Brain microvascular endothelial cell (primary cell): ENCODE measurements around the gene SHISA7.
"Not testable (repeated sequence)": the region's sequence is repeated elsewhere in the genome, so short reads cannot be mapped to it uniquely, and the experiment has no call there.

Experiments used
- DNase-seq: peaks from one replicate; pipeline ENCODE4 v3.0.0-alpha.2; 2020
- H3K27ac ChIP-seq: fragments of 250-450 bp; sonication (Bioruptor Pico); 2 replicates; pipeline ENCODE4 v1.5.1; 2020; ENCODE audit warnings: mild to moderate bottlenecking, moderate library complexity
- H3K27me3 ChIP-seq: fragments of 250-450 bp; sonication (Bioruptor Pico); replicated peaks from 2 replicates; pipeline ENCODE4 v1.5.1; 2020; ENCODE audit warnings: mild to moderate bottlenecking
- H3K36me3 ChIP-seq: fragments of 250-450 bp; sonication (Bioruptor Pico); replicated peaks from 2 replicates; pipeline ENCODE4 v1.5.1; 2020; ENCODE audit warnings: mild to moderate bottlenecking
- H3K4me3 ChIP-seq: 2 replicates; pipeline ENCODE4 v1.5.1; 2011; ENCODE audit warnings: low read depth, mild to moderate bottlenecking, control low read depth, low read length, moderate library complexity
- in situ Hi-C: cut with HindIII; loops from 2 replicates; pipeline ENCODE4 v1.10.0; 2017; ENCODE audit warnings: low sequenced_read_pairs, low pct_ligation_motif_present
- TF ChIP-seq, protein P1 (sequence below): IDR thresholded peaks from 2 replicates; pipeline ENCODE4 v1.5.1; 2011; ENCODE audit warnings: low read depth, mild to moderate bottlenecking, moderate library complexity, low read length, control low read depth, inconsistent platforms; ENCODE audit errors: missing control alignments

SHISA7 gene

DNA sequence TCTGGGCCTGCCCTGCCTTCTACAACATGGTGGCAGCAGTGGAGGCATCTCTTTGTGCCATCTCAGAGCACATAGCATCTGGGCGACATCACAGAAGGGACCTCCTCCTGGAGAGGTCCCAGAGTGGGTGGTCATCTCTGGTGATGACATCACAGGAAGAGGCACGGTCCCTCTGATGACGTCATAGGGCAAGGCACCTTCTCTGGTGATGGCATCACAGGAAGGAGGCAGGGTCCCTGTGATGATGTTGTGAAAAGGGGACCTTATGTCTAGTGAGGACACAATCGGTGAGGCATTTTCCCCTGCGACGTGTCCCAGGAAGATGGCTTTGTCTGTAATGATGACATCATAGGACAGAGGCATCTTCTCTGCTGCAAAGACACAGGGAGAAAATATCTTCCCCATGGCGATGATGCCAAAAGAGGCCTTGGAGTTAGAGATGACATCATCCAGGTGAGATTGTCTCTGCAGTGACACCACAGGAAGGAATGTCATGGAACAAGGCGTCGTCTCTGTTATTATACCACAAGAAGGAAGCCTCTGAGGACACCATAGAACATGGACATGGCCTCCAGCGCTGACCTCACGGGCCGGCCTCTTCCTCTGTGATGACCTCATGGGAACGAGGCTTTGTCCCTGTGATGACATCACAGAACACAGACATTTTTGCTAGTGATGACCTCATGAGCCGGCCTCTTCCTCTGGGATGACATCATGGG lies 10.7 kb downstream of the SHISA7 start:
- TF ChIP-seq, protein P1, sequence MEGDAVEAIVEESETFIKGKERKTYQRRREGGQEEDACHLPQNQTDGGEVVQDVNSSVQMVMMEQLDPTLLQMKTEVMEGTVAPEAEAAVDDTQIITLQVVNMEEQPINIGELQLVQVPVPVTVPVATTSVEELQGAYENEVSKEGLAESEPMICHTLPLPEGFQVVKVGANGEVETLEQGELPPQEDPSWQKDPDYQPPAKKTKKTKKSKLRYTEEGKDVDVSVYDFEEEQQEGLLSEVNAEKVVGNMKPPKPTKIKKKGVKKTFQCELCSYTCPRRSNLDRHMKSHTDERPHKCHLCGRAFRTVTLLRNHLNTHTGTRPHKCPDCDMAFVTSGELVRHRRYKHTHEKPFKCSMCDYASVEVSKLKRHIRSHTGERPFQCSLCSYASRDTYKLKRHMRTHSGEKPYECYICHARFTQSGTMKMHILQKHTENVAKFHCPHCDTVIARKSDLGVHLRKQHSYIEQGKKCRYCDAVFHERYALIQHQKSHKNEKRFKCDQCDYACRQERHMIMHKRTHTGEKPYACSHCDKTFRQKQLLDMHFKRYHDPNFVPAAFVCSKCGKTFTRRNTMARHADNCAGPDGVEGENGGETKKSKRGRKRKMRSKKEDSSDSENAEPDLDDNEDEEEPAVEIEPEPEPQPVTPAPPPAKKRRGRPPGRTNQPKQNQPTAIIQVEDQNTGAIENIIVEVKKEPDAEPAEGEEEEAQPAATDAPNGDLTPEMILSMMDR = no peak
- in situ Hi-C loops = no loop called here
- Histone ChIP-seq H3K27ac (no peak overlapping the region), H3K36me3 (no peaks in the 10 kb centered on the region), H3K4me3 (no peak overlapping the region), H3K27me3 (peaks cover 12% of the 10 kb centered on the region)
- DNase-seq = no peak

DNA sequence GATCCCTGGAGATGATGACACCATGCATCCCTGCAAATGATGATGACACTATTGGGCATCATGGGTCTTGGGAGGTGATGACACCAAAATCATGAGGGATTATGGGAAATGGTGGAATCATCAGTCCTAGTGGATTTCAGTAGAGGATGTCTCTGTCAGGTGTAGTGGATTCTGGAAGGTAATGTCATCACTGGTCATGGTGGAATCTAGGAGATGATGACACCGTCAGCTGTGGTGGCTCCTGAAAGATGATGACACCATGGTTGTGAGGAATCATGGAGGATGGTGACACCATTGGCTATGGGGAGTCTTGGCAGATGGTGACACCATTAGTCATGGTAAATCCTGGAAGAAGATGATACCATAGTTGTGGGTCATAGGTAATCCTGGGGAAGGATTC lies 11.9 kb downstream of the SHISA7 start:
- Histone ChIP-seq H3K36me3 (no peaks in the 10 kb centered on the region), H3K27ac (no peak overlapping the region), H3K4me3 (no peak overlapping the region), H3K27me3 (peaks cover 12% of the 10 kb centered on the region)
- no peak for DNase-seq
- TF ChIP-seq, protein P1 = no peak
- in situ Hi-C loops = no loop called here

DNA sequence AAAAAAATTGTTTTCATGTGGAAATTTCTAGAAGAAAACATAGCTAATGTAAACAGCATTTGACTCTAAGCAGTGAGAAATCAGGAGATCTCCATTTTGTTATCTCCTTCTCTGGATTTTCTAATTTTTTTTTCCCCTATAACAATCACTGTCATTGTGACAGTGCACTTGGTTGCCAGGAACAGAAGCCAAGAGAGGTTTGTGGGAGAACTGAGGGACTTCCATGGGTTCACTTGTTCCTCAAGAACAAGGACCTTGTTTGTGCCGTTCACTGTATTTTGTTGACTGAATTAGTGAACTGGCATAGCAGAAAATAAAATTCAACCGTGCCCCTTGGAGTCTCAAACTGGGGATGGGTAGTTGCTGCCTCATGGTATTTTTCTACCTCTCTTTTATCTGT lies 17.1 kb downstream of the SHISA7 start:
- Histone ChIP-seq H3K27ac (no peak overlapping the region), H3K36me3 (no peaks in the 10 kb centered on the region), H3K27me3 (no peaks in the 10 kb centered on the region), H3K4me3 (no peak overlapping the region)
- DNase-seq = no peak
- in situ Hi-C loops = no loop called here
- TF ChIP-seq, protein P1 = no peak

DNA sequence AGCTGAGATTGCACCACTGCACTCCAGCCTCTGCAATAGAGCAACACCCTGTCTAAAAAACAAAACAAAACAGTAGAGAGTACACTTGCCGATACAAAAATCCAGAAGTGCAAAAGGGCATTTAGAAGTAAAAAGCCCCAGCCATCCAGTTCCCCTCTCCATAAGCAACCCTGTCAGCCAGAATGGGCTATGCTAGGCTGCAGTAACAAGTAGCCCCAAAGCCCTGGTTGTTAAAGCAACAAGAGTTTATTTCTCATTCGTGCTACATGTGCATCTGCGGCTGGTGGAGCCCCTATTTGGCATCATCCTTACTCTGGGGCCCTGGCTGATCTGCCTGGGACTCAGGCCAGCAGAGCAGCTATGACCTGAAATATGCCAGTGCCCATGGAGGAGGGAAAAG lies 18.6 kb downstream of the SHISA7 start:
- Histone ChIP-seq H3K4me3 (no peak overlapping the region), H3K36me3 (no peaks in the 10 kb centered on the region), H3K27me3 (no peaks in the 10 kb centered on the region), H3K27ac (no peak overlapping the region)
- no peak for DNase-seq
- in situ Hi-C loops = no loop called here
- TF ChIP-seq, protein P1 = no peak

DNA sequence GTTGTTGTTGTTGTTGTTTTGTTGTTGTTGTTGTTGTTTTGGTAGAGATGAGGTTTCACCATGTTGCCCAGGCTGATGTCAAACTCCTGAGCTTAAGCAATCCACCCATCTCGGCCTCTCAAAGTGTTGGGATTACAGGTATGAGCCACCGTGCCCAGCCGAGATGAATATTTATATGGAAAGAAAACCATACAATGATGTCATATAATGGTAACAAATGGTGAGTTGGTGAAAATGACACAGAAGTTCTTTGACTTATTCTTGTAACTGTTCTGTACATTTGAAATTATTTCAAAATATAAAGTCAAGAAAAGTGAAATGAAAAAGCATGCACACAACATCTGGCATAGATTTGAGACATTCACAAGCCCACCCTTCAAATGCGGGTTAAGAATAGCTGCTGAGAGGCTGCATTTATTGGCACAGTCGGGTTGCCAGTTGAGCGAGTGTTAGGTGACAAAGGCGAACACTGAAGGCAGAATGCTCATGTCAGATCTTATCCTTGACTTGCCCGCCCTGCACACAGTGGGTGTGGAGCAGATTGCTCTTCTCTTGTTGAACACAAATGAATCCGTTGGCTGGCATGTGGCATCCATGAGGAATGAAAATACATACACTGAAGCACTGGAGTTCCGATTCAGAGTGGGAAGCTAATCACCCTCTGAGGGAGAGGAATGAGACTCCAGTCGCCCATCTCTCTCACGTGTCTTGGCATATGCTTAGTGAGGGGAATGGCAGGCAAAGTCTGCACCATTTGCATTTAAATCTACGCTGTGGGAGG lies 19.7 kb downstream of the SHISA7 start:
- H3K4me3 ChIP-seq = no peak overlapping the region
- in situ Hi-C loops = no loop called here

DNA sequence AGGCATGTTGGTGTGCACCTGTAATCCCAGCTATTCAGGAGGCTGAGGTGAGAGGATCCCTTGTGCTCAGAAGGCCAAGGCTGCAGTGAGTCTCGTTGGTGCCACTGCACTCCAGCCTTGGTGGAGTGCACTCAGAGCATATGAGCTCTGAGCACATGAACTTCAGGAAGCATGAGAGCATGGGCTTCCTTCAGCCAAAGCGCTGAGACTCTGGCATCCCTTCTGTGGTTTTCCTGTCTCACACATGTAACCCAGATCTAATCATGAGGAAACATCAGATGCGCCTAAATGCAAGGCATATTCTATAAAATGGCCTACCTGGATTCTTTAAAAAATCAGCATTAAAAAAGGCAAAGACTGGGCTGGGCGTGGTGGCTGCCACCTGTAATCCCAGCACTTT lies 21.8 kb downstream of the SHISA7 start:
- H3K27me3 ChIP-seq, H3K27ac ChIP-seq, DNase-seq, H3K36me3 ChIP-seq, in situ Hi-C loops, H3K4me3 ChIP-seq: not testable (repeated sequence)

More for the DNA sequence above, 19.7 kb downstream of the SHISA7 start:
- DNase-seq = no peak
- TF ChIP-seq, protein P1 = no peak
- H3K36me3 ChIP-seq = no peaks in the 10 kb centered on the region
- no peaks in the 10 kb centered on the region for H3K27me3 ChIP-seq
- no peak overlapping the region for H3K27ac ChIP-seq
